A549 (cell line): ENCODE measurements around the gene GCDH. TPM values are rescaled to one million over a fixed set of nuclear protein-coding genes. Genes with fewer than 3 reads are reported as not detected.
A peak's percentile ranks its signal among the peaks of the same experiment; 100 is the strongest.

Source experiments
- ATOH8 ChIP-seq: fragments of 250-450 bp; sonication (Bioruptor Pico); IDR thresholded peaks from 2 replicates; pipeline ENCODE4 v1.5.0; 2020; ENCODE audit warnings: low read depth, mild to moderate bottlenecking, moderate library complexity
- BCL3 ChIP-seq: fragments of >200 bp; sonication (Bioruptor Twin); formaldehyde crosslinking; IDR thresholded peaks from 3 replicates; pipeline ENCODE4 v1.6.1; 2016
- CBX2 ChIP-seq: fragments of 200-600 bp; sonication (generic); IDR thresholded peaks from 2 replicates; pipeline ENCODE4 v1.6.1; 2016; ENCODE audit warnings: low read depth, mild to moderate bottlenecking, borderline replicate concordance
- CBX8 ChIP-seq: fragments of 200-600 bp; sonication (generic); IDR thresholded peaks from 2 replicates; pipeline ENCODE4 v1.6.1; 2016
- CEBPB ChIP-seq, 2 experiments: fragments of >200 bp in 1 of 2; sonication (Bioruptor Twin) in 1 of 2; formaldehyde crosslinking in 1 of 2; IDR thresholded peaks; 2 replicates each; pipeline ENCODE4 v1.6.1; 2012 to 2016
- CHD2 ChIP-seq: fragments of 150-350 bp; IDR thresholded peaks from 2 replicates; pipeline ENCODE4 v1.6.1; 2014; ENCODE audit warnings: low read length; ENCODE audit not compliant: partially characterized antibody
- E2F6 ChIP-seq: IDR thresholded peaks from 2 replicates; pipeline ENCODE4 v1.6.1; 2012; ENCODE audit warnings: low read depth, borderline replicate concordance
- EHF ChIP-seq: fragments of 250-450 bp; sonication (Bioruptor Pico); IDR thresholded peaks from 2 replicates; pipeline ENCODE4 v1.5.0; 2020; ENCODE audit warnings: mild to moderate bottlenecking
- EHMT2 ChIP-seq: fragments of 200-600 bp; sonication (generic); IDR thresholded peaks from 2 replicates; pipeline ENCODE4 v1.6.1; 2016; ENCODE audit warnings: antibody characterized with exemption, low read depth, mild to moderate bottlenecking, moderate library complexity
- ESRRA ChIP-seq: fragments of 150-350 bp; IDR thresholded peaks from 2 replicates; pipeline ENCODE4 v1.6.1; 2014; ENCODE audit warnings: mild to moderate bottlenecking, low read length, borderline replicate concordance
- FOXS1 ChIP-seq: fragments of 250-450 bp; sonication (Bioruptor Pico); IDR thresholded peaks from 2 replicates; pipeline ENCODE4 v1.5.0; 2020; ENCODE audit warnings: mild to moderate bottlenecking, moderate library complexity
- HES2 ChIP-seq: fragments of >200 bp; sonication (Bioruptor Twin); formaldehyde crosslinking; IDR thresholded peaks from 2 replicates; pipeline ENCODE4 v1.6.1; 2016
- HOXA7 ChIP-seq: fragments of 250-450 bp; sonication (Bioruptor Pico); IDR thresholded peaks from 2 replicates; pipeline ENCODE4 v1.5.0; 2020; ENCODE audit warnings: mild to moderate bottlenecking, moderate library complexity
- HOXB13 ChIP-seq: fragments of 250-450 bp; sonication (Bioruptor Pico); IDR thresholded peaks from 2 replicates; pipeline ENCODE4 v1.5.0; 2020; ENCODE audit warnings: low read depth, mild to moderate bottlenecking, moderate library complexity
- HOXB5 ChIP-seq: fragments of 250-450 bp; sonication (Bioruptor Pico); IDR thresholded peaks from 2 replicates; pipeline ENCODE4 v1.5.0; 2020; ENCODE audit warnings: mild to moderate bottlenecking, moderate library complexity
- JUN ChIP-seq, 2 experiments: fragments of >200 bp; sonication (Bioruptor Twin); formaldehyde crosslinking; IDR thresholded peaks; 2 replicates in 1 of 2; 3 replicates in 1 of 2; pipeline ENCODE4 v1.6.1; 2016 to 2017
- JUNB ChIP-seq: fragments of >200 bp; sonication (Bioruptor Twin); formaldehyde crosslinking; IDR thresholded peaks from 2 replicates; pipeline ENCODE4 v1.6.1; 2016
- KDM1A ChIP-seq: fragments of 200-600 bp; sonication (generic); IDR thresholded peaks from 2 replicates; pipeline ENCODE4 v1.6.1; 2016; ENCODE audit warnings: low read depth, mild to moderate bottlenecking
- MAX ChIP-seq: IDR thresholded peaks from 2 replicates; pipeline ENCODE4 v1.6.1; 2012
- MYC ChIP-seq: IDR thresholded peaks from 2 replicates; pipeline ENCODE4 v1.6.1; 2012; ENCODE audit warnings: mild to moderate bottlenecking, inconsistent platforms, low read length, improper control_type of control experiment, borderline replicate concordance
- NPAS2 ChIP-seq: fragments of 250-450 bp; sonication (Bioruptor Pico); IDR thresholded peaks from 2 replicates; pipeline ENCODE4 v1.8.0; 2022; ENCODE audit warnings: mild to moderate bottlenecking, moderate library complexity, borderline replicate concordance
- PBX3 ChIP-seq: IDR thresholded peaks from 2 replicates; pipeline ENCODE4 v1.6.1; 2012
- POLR2AphosphoS2 ChIP-seq: conservative IDR thresholded peaks from 2 replicates; pipeline ENCODE4 v1.6.1; 2012; ENCODE audit warnings: low read length, improper control_type of control experiment, inconsistent platforms
- REST ChIP-seq: fragments of 200-600 bp; sonication (generic); IDR thresholded peaks from 2 replicates; pipeline ENCODE4 v1.6.1; 2016; ENCODE audit warnings: antibody characterized with exemption, mild to moderate bottlenecking, moderate library complexity
- RFX5 ChIP-seq: fragments of 450-650 bp; IDR thresholded peaks from 2 replicates; pipeline ENCODE4 v1.7.1; 2014; ENCODE audit warnings: antibody characterized with exemption, mild to moderate bottlenecking, moderate library complexity
- RNF2 ChIP-seq: fragments of 200-600 bp; sonication (generic); IDR thresholded peaks from 2 replicates; pipeline ENCODE4 v1.6.1; 2016; ENCODE audit warnings: low read depth, mild to moderate bottlenecking, antibody characterized with exemption, moderate library complexity, borderline replicate concordance
- TFCP2L1 ChIP-seq: fragments of 250-450 bp; sonication (Bioruptor Pico); IDR thresholded peaks from 2 replicates; pipeline ENCODE4 v1.5.0; 2021; ENCODE audit warnings: mild to moderate bottlenecking
- TP53 ChIP-seq: fragments of 250-450 bp; sonication (Bioruptor Pico); IDR thresholded peaks from 2 replicates; pipeline ENCODE4 v1.5.0; 2021; ENCODE audit warnings: mild to moderate bottlenecking, moderate library complexity
- USF2 ChIP-seq: fragments of 450-650 bp; IDR thresholded peaks from 2 replicates; pipeline ENCODE4 v1.6.1; 2014; ENCODE audit warnings: antibody characterized with exemption
- ZNF302 ChIP-seq: fragments of 250-450 bp; sonication (Bioruptor Pico); IDR thresholded peaks from 2 replicates; pipeline ENCODE4 v1.9.0; 2021; ENCODE audit warnings: inconsistent platforms, mild to moderate bottlenecking, moderate library complexity
- ZSCAN20 ChIP-seq: fragments of 250-450 bp; sonication (Bioruptor Pico); IDR thresholded peaks from 2 replicates; pipeline ENCODE4 v1.8.0; 2022; ENCODE audit warnings: mild to moderate bottlenecking, moderate library complexity
- polyA plus RNA-seq, 4 experiments: library from polyadenylated mRNA; depleted of rRNA in 3 of 4; stranded (reverse); fragments of >200 nt; fragmentation: RNase III in 1 of 4; extraction: RNeasy Plus Mini Kit Qiagen cat#74134 plus additional on column Dnase treatment in 1 of 4; gene quantifications; 2 replicates in 3 of 4; 3 replicates in 1 of 4; pipeline ENCODE4 v1.2.3, GENCODE V29; 2011 to 2017

Gene GCDH
- polyA plus RNA-seq, 2 of the 4 experiments (the other 2 are of a cell fraction): 8.8 to 15.2 TPM

- peak; percentile 88; the same call in 2 of the 3 replicates for TF ChIP-seq BCL3
- peak; percentile 56 to 93 for TF ChIP-seq JUN (IDR thresholded peaks at IDR 0.05)
- peak; percentile 81 for TF ChIP-seq MAX
- TF ChIP-seq ATOH8 (CRISPR knock-in tag): no peak
- no peak for TF ChIP-seq TP53 (CRISPR knock-in tag)
- TF ChIP-seq MYC: no peak
- TF ChIP-seq HOXB13 (CRISPR knock-in tag): no peak
- TF ChIP-seq FOXS1 (CRISPR knock-in tag): no peak
- TF ChIP-seq ZNF302 (CRISPR knock-in tag): no peak
- TF ChIP-seq EHMT2: no peak
- TF ChIP-seq ZSCAN20 (CRISPR knock-in tag): no peak
- TF ChIP-seq JUNB: no peak
- no peak for TF ChIP-seq CEBPB (IDR thresholded peaks at IDR 0.05)
- TF ChIP-seq CBX2: no peak
- no peak for TF ChIP-seq EHF (CRISPR knock-in tag)
- 0 out of 2 replicates have a peak, but pooled peaks have one; percentile 16 for TF ChIP-seq REST
- TF ChIP-seq USF2: peak; percentile 92
- TF ChIP-seq PBX3: peak; percentile 69; the same call in 1 of the 2 replicates
- no peak for TF ChIP-seq HOXB5 (CRISPR knock-in tag)
- no peak for TF ChIP-seq TFCP2L1 (CRISPR knock-in tag)
- no peak for TF ChIP-seq KDM1A
- no peak for TF ChIP-seq ESRRA
- TF ChIP-seq CHD2: no peak
- no peak for TF ChIP-seq CBX8
- TF ChIP-seq POLR2AphosphoS2: no peak
- no peak for TF ChIP-seq RNF2
- TF ChIP-seq HES2: no peak
- TF ChIP-seq HOXA7 (CRISPR knock-in tag): no peak
- TF ChIP-seq E2F6: peak; percentile 82; the same call in 1 of the 2 replicates
- no peak for TF ChIP-seq NPAS2 (CRISPR knock-in tag)
- no peak for TF ChIP-seq RFX5
Measured at GRCh38 chr19:12937927-12938778, 47.2 kb downstream of the GCDH start, which contains the start of gene CALR (continued).
